HG03521 (cell line): Measurements from ENCODE around the gene CDHR2.

ENCODE experiments used
- ATAC-seq: cut with Tn5 transposase; IDR thresholded peaks from one replicate; pipeline ENCODE4 v1.9.1; 2021; ENCODE audit warnings: mild to moderate bottlenecking, moderate library complexity; ENCODE audit not compliant: unreplicated experiment

The CDHR2 gene

GRCh38 chr5:176618783-176619182, 69.6 kb downstream of the CDHR2 start:
- no peak for ATAC-seq

DNA sequence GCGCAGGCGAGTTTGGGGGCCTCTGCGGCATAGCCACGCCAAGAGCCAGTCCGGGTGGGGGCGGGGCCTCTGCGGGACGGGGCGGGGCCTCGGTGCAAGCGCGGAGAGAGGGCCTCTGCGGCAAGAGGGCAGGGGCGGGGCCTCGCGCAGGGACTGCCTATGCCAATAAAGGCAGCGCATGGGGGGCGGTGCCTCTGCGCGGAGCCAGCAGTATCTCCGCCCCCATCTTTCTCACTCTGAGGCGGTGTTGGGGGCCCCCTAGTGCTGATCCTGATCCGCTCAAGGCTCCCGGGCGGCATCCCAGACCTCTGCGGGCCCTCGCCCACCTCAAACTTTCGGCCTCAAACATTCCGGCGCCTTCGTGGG, 70.0 kb downstream of the CDHR2 start:
- ATAC-seq, result peak; percentile 58

GRCh38 chr5:176619569-176620332, 70.6 kb downstream of the CDHR2 start:
- no peak for ATAC-seq

GRCh38 chr5:176620333-176620981, 71.3 kb downstream of the CDHR2 start:
- no peak for ATAC-seq

DNA sequence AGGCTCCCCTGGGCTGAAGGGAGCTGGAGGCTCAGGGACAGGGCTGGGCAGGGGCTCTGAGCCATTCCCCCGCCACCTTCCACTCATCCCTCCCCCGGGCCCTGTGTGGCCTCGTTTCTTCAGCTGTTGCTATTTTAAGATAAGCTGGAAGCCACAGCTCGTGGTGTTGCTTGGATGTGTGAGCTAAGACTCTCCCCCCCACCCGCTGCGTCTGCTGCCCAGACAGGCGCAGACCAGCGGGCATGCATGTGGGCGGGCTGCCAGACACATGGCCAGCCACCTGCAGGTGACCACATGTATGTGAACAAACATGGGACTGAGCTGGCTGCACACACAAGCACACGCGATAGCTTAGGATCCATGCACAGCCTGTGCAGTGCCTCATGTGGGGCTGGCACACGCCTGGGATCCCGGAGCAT, 72.5 kb downstream of the CDHR2 start:
- ATAC-seq, result no peak

DNA sequence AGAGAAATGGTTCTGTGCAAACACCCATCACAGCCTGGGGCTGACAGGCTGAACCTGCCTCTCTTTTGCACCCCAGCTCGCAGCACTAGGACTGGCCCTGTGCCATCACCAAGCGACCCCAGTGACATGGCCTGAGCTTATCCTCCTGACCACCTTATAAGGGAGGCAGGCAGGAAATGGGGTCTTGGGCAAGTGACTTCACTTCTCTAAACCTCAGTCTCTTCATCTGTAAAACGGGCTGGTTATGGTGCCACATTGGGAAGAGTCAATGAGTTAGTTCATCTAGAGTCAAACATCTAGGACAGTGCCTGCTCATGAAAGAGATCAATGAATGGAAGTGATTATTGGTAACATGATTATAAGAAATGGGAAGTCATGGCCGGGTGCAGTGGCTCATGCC, 75.0 kb downstream of the CDHR2 start:
- ATAC-seq, result no peak

- ATAC-seq, result no peak
Measured at GRCh38 chr5:176624938-176625337, 75.8 kb downstream of the CDHR2 start.

DNA sequence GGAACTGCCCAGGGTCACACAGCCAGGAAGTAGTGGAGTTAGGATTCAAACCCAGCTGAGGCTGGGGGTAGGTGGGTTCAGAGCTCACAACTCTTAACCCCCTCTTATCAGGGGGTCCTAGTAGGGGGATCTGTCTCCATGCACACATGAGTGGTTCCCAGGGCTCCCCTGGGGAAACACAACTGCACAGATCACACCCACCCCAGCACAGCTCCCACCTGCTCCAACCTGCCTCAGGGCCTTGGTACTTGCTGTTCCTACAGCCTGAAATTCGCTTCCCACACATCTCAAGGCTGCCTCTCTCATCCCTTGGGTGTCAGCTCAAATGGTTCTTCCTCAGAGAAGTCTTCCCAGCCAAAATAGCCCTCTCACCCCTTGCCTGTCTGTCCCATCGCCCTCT, 76.4 kb downstream of the CDHR2 start:
- no peak for ATAC-seq

- ATAC-seq, result no peak
Measured at GRCh38 chr5:176625966-176626875, 77.1 kb downstream of the CDHR2 start.

GRCh38 chr5:176626876-176627236, 77.7 kb downstream of the CDHR2 start:
- ATAC-seq, result no peak

DNA sequence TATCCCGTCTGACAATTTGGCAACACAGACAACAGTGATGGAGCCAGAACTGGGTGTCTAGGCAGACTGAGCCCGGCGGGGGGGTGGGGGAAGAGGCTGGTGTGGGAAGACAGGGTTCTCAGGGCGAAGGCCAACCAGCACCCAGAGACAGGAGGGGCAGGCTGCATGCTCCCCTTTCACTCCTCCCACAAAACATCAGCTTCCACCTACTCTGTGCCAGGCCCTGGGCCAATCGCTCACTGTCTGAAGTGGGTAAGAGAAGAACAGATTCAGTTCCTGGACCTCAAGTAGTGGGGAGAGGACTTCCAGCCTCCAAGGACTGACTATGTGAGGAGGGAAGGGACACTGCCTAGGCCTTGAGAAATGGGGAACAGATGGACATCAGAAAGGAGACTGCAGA, 78.4 kb downstream of the CDHR2 start:
- ATAC-seq, result no peak

GRCh38 chr5:176628406-176629228, 79.5 kb downstream of the CDHR2 start:
- no peak for ATAC-seq

DNA sequence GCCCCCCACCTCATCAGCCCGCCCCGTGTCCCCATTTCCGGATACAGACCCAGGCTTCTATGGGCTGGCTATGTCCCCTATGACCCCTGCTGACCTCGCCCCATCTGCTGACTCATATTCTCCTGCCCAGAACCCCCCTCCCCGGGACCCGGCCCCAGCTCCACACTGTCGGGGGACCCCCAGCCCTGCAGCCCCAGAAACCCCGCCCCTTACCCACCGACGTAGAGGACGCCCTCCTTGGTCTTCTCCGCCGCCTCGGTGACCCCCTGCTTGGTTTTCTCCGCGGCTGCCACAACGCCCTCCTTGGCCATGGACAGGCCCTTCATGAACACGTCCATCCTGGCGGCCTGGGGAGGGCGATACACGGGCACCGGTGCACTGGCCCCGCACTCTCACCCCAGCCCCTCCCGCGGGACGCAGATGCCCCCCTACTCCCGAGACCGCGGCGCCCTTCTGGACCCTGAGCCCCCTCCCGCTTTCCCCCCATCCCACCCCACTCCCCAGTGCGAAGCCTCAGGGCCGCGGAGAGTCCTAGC, 80.2 kb downstream of the CDHR2 start:
- no peak for ATAC-seq

DNA sequence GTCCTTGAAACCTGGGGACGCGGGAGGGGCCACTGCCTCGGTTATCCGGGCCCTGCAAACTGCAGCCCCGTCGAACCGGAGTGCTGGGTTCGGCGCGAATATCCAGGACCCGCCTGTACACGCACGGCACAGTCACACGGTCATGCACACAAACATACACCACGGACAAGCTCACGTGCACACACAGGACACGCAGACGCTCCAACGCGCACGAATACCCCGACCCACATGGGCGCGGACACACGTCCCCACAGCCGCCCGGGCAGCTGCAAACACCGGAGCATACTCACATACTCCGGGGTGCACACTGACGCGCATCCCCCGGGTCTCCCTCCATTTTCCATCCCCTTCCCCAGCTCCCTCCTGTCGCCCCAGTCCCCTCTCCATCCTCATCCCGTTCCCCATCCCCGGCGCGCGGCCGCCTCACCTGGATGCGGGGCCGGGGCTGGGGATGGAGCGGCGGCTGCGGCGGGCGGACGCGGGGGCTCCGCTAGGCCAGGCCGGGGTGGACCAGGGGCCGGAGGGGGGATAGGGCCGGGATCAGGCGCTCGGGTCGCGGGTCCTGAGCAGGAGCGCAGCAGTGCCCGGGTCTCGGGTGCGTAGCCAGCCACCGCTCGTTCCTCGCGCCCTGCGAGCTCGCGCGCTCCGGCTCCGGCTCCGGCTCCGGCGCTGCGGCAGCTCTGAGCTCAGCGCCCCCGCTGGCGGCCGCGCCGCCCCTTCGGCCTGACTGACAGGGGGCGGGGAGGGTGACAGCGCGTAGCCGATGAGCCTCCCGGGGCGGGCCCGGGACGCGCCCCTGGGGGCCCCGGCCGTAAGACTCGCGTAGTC, 80.9 kb downstream of the CDHR2 start, which contains the start of the genes EIF4E1B and SNCB:
TSS of gene EIF4E1B (plus strand) at position 823 of the 828 bp plus-strand sequence. CDS start 12,113 bp downstream, outside the sequence.
TSS of gene SNCB (minus strand) at position 682 of the 828 bp plus-strand sequence. CDS start 880 bp downstream, outside the sequence.
- ATAC-seq, result no peak

GRCh38 chr5:176630681-176631222, 81.6 kb downstream of the CDHR2 start:
- ATAC-seq, result no peak

- ATAC-seq, result no peak
Measured at GRCh38 chr5:176631383-176632200, 82.5 kb downstream of the CDHR2 start.

- no peak for ATAC-seq
Measured at GRCh38 chr5:176632745-176633144, 83.6 kb downstream of the CDHR2 start.

- no peak for ATAC-seq
Measured at GRCh38 chr5:176633598-176633997, 84.5 kb downstream of the CDHR2 start.
